Adrenal gland (tissue), 5 donors: ENCODE measurements around the gene ATG2B.

Experiments
- POLR2A ChIP-seq, 2 donors: fragments of 450-650 bp; IDR thresholded peaks; one replicate each; pipeline ENCODE4 v1.6.1; 2017; ENCODE audit warnings: antibody characterized with exemption in 2 of 2, mild to moderate bottlenecking in 2 of 2, moderate library complexity in 1 of 2
- TF ChIP-seq, protein P1 (sequence below), 6 experiments: fragments of 450-650 bp in 4 of 6; fragments of 200-600 bp in 2 of 6; sonication (generic) in 1 of 6; IDR thresholded peaks; 1 replicate in 5 of 6; 2 replicates in 1 of 6; pipeline versions ENCODE4 v1.5.1 to v1.8.0; 2016 to 2021; ENCODE audit warnings: antibody characterized with exemption in 6 of 6, mild to moderate bottlenecking in 2 of 6, moderate library complexity in 1 of 6
- donor health status: DM: no; HTN: no; CAD: no.

DNA sequence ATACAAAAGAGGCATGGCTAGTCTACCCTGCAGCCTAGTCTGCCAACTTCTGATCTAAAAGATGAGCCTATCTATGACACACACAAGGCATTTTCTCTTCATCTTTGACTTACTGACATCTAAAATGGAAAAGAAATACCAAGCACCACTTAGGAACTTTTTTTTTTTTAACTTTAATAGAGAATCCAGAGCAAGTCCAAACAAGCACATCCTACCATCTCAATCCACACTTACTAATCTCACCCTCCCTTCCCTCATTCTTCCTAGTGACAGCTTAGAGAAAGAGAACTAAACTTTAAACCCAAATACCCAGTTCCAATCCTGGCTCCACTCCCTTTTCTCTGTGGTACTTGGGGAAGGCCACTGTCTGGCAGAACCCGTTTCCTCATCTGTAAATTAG lies 75.3 kb downstream of the ATG2B start:
- TF ChIP-seq, protein P1, sequence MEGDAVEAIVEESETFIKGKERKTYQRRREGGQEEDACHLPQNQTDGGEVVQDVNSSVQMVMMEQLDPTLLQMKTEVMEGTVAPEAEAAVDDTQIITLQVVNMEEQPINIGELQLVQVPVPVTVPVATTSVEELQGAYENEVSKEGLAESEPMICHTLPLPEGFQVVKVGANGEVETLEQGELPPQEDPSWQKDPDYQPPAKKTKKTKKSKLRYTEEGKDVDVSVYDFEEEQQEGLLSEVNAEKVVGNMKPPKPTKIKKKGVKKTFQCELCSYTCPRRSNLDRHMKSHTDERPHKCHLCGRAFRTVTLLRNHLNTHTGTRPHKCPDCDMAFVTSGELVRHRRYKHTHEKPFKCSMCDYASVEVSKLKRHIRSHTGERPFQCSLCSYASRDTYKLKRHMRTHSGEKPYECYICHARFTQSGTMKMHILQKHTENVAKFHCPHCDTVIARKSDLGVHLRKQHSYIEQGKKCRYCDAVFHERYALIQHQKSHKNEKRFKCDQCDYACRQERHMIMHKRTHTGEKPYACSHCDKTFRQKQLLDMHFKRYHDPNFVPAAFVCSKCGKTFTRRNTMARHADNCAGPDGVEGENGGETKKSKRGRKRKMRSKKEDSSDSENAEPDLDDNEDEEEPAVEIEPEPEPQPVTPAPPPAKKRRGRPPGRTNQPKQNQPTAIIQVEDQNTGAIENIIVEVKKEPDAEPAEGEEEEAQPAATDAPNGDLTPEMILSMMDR (IDR thresholded peaks at IDR 0.05): no peak
- no peak for TF ChIP-seq POLR2A (IDR thresholded peaks at IDR 0.05)
